GM12865 (cell line): ENCODE measurements around the gene PTPN5.

Experiments
- DNase-seq: peaks from one replicate; pipeline ENCODE4 v3.0.0; 2010; ENCODE audit warnings: low read depth
- H3K4me3 ChIP-seq: 2 replicates; pipeline ENCODE4 v1.5.1; 2011; ENCODE audit warnings: mild to moderate bottlenecking, low read depth, low read length, control low read depth
- CTCF ChIP-seq: IDR thresholded peaks from 2 replicates; pipeline ENCODE4 v1.5.1; 2011; ENCODE audit warnings: low read length, control low read depth, low read depth, inconsistent platforms; ENCODE audit not compliant: insufficient read depth; ENCODE audit errors: missing control alignments

Gene PTPN5

DNA sequence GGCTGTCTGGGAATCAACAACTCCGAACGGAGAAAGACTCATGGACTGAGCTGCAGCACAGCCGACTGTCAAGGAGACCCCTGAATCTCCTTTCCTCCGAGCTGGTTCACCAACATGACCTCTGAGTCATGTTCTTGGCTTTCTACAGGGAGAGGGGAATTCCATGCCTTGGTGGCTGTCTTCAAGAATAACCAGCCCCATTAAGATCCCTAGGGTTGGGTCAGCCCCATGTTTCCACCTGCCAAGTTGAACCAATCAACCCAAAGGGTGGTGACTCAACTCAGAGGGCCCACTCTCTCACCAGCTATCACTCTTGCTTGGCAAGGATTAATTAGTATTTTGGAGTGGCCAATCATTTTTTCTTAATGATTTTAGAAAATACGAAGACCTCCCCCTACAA, 37.3 kb downstream of the PTPN5 start:
- H3K4me3 ChIP-seq = no peak overlapping the region
- no peak for TF ChIP-seq CTCF
- DNase-seq = no peak

DNA sequence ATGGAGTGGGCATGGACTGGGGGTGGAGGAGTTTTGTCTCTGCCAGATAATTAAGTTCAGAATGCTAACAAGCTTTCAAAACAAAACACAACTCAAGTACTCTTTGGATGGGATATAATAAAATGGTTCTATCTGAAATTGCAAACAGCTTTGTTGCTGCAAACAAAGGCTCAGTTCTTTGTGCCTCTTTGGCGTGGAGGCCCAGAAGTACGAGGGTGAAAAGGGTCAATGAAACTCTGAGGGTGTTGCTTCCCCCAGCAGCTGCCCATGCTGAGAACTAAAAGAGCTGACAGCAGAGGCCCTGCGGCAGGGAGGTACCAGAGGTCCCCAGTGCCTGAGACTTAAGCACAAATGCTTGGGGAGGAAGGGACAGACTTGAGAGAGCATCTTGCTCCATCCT, 39.1 kb downstream of the PTPN5 start:
- no peak for DNase-seq
- H3K4me3 ChIP-seq = no peak overlapping the region
- TF ChIP-seq CTCF = no peak

GRCh38 chr11:18750944-18751343, 40.7 kb downstream of the PTPN5 start:
- no peak for TF ChIP-seq CTCF
- DNase-seq = no peak
- H3K4me3 ChIP-seq = no peak overlapping the region

DNA sequence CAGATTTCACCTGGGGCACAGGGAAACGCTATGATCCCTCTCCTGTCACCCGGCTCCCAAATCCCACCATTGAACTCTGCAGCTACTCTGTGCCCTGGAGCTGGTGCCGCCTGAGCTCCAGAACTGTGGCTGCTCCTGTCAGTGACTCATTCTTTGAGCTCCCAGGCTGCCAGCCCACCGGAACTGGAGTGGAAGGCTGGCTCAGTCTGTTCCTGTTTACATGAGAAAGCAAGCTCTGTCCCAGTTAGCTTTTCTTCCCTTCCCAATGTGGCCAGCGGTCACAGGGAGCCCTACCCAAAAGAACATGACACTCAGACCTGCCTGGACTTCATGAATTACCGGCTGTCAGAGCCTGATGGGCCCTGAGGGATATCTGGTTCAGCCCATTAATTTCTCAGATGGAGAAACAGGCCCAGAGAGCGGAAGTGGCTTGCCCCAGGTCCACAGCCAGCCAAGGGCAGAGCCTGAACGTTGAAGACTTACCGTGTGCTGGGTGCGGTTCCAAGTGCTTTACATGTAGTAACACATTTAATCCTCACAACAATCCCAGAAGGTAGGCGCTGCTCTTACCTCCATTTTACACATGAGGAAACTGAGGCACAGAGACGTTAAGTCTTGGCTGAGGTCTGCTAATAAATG, 41.8 kb downstream of the PTPN5 start:
- DNase-seq = no peak
- H3K4me3 ChIP-seq = no peak overlapping the region
- no peak for TF ChIP-seq CTCF

GRCh38 chr11:18748766-18749365, 42.7 kb downstream of the PTPN5 start:
- no peak for TF ChIP-seq CTCF
- H3K4me3 ChIP-seq = no peak overlapping the region
- DNase-seq = no peak

DNA sequence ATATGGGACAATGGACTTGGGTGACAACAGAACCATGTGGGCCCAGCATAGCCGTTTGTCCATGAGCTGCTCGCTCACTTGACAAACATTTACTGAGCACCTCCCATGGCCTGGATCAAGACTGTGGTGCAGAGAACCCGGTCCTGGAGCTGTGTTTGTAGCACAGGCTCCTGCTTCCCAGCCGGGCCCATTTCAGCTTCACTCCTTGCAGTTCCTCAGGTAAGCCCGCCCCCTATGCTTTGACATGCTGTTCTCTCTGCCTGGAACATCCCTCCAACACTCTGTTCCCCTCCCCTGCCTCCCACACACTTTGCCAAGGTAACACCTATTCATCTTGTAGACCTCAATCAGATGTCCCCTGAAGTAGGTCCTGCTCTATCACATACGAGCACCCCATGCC, 46.3 kb downstream of the PTPN5 start:
- DNase-seq = no peak
- no peak for TF ChIP-seq CTCF
- no peak overlapping the region for H3K4me3 ChIP-seq
